Activated T-helper 2 cell treated with anti-CD3 and anti-CD28 coated beads, Interferon-gamma antibody, Interleukin-2, Interleukin-4, amounts not matched to agents 10 μg/mL and 5 μg/mL and 100 μg/mL, durations not matched to agents 14 hours and 24 hours and 36 hours (primary cell): ENCODE measurements around the gene ZBTB16. TPM values are rescaled to one million over a fixed set of nuclear protein-coding genes. Genes with fewer than 3 reads are reported as not detected.

Source experiments
- DNase-seq: peaks from one replicate; pipeline ENCODE4 v3.0.0; 2021; ENCODE audit warnings: low spot score
- H3K27ac Mint-ChIP-seq: one replicate; pipeline ENCODE4 v1.8.0; 2021; ENCODE audit warnings: mixed read lengths
- H3K27me3 Mint-ChIP-seq: one replicate; pipeline ENCODE4 v1.8.0; 2021; ENCODE audit warnings: low read depth, mixed read lengths
- H3K36me3 Mint-ChIP-seq: one replicate; pipeline ENCODE4 v1.8.0; 2021; ENCODE audit warnings: low read depth, mixed read lengths
- H3K4me1 Mint-ChIP-seq: one replicate; pipeline ENCODE4 v1.8.0; 2021; ENCODE audit warnings: low read depth, mixed read lengths
- H3K4me3 Mint-ChIP-seq: one replicate; pipeline ENCODE4 v1.8.0; 2021; ENCODE audit warnings: low read depth, mild to moderate bottlenecking, moderate library complexity, mixed read lengths
- H3K9me3 Mint-ChIP-seq: one replicate; pipeline ENCODE4 v1.8.0; 2021; ENCODE audit warnings: mixed read lengths
- intact Hi-C: fragments of 100-400 bp; cut with micrococcal nuclease; formaldehyde crosslinking; loops from one replicate; pipeline ENCODE4 v1.15.1; 2023
- total RNA-seq: library from RNA; stranded (reverse); gene quantifications from 2 replicates; pipeline ENCODE4 v1.2.3, GENCODE V29; 2022

ZBTB16 gene
- total RNA-seq, 1 donor from 2014 or later = 2.9 TPM

GRCh38 chr11:114221037-114221436 is 161.5 kb downstream of the ZBTB16 start:
- Mint-ChIP-seq H3K27me3 (peaks cover 21% of the 10 kb centered on the region), H3K4me1 (peaks cover 33% of the 10 kb centered on the region), H3K9me3 (no peaks in the 10 kb centered on the region), H3K36me3 (no peaks in the 10 kb centered on the region), H3K4me3 (no peak overlapping the region), H3K27ac (no peak overlapping the region)
- intact Hi-C loops = no loop called here
- DNase-seq = no peak

GRCh38 chr11:114225661-114226060 is 166.2 kb downstream of the ZBTB16 start:
- intact Hi-C loops = no loop called here
- Mint-ChIP-seq H3K4me3 (no peak overlapping the region), H3K27me3 (peaks cover 28% of the 10 kb centered on the region), H3K9me3 (no peaks in the 10 kb centered on the region), H3K27ac (no peak overlapping the region), H3K4me1 (peaks cover 24% of the 10 kb centered on the region), H3K36me3 (no peaks in the 10 kb centered on the region)
- DNase-seq = no peak

GRCh38 chr11:114226356-114226755 is 166.8 kb downstream of the ZBTB16 start:
- Mint-ChIP-seq H3K27ac (no peak overlapping the region), H3K36me3 (no peaks in the 10 kb centered on the region), H3K9me3 (no peaks in the 10 kb centered on the region), H3K27me3 (peaks cover 33% of the 10 kb centered on the region), H3K4me3 (no peak overlapping the region), H3K4me1 (peaks cover 24% of the 10 kb centered on the region)
- DNase-seq = no peak
- intact Hi-C loops = no loop called here

- Mint-ChIP-seq H3K27me3 (peaks cover 30% of the 10 kb centered on the region), H3K36me3 (no peaks in the 10 kb centered on the region), H3K27ac (no peak overlapping the region), H3K4me1 (peaks cover 24% of the 10 kb centered on the region), H3K9me3 (no peaks in the 10 kb centered on the region), H3K4me3 (no peak overlapping the region)
- intact Hi-C loops = no loop called here
- DNase-seq = no peak
These were observed 169.2 kb downstream of the ZBTB16 start for GRCh38 chr11:114228435-114229411.

- Mint-ChIP-seq H3K4me3 (no peak overlapping the region), H3K27ac (no peak overlapping the region), H3K4me1 (peaks cover 20% of the 10 kb centered on the region), H3K9me3 (no peaks in the 10 kb centered on the region), H3K27me3 (peaks cover 27% of the 10 kb centered on the region), H3K36me3 (no peaks in the 10 kb centered on the region)
- intact Hi-C loops = no loop called here
- no peak for DNase-seq
These were observed 170.7 kb downstream of the ZBTB16 start for GRCh38 chr11:114230031-114230704.

- peaks cover 32% of the 10 kb centered on the region for H3K27me3 Mint-ChIP-seq
- intact Hi-C loops = no loop called here
- no peaks in the 10 kb centered on the region for H3K4me1 Mint-ChIP-seq
- H3K4me3 Mint-ChIP-seq = no peak overlapping the region
- no peaks in the 10 kb centered on the region for H3K36me3 Mint-ChIP-seq
- DNase-seq = no peak
- no peak overlapping the region for H3K27ac Mint-ChIP-seq
- no peaks in the 10 kb centered on the region for H3K9me3 Mint-ChIP-seq
These were observed 173.0 kb downstream of the ZBTB16 start for GRCh38 chr11:114232400-114233059.

- no peak for DNase-seq
- peaks cover 36% of the 10 kb centered on the region for H3K27me3 Mint-ChIP-seq
- intact Hi-C loops = no loop called here
- H3K36me3 Mint-ChIP-seq = no peaks in the 10 kb centered on the region
- no peaks in the 10 kb centered on the region for H3K4me1 Mint-ChIP-seq
- no peak overlapping the region for H3K27ac Mint-ChIP-seq
- H3K4me3 Mint-ChIP-seq = no peak overlapping the region
- H3K9me3 Mint-ChIP-seq = no peaks in the 10 kb centered on the region
These were observed 174.2 kb downstream of the ZBTB16 start for GRCh38 chr11:114233755-114234154.

GRCh38 chr11:114236829-114237228 is 177.3 kb downstream of the ZBTB16 start:
- H3K36me3 Mint-ChIP-seq = no peaks in the 10 kb centered on the region
- intact Hi-C loops = no loop called here

GRCh38 chr11:114237321-114238280 is 178.1 kb downstream of the ZBTB16 start:
- H3K36me3 Mint-ChIP-seq = no peaks in the 10 kb centered on the region
- no peak for DNase-seq
- peaks cover 23% of the 10 kb centered on the region for H3K27me3 Mint-ChIP-seq
- intact Hi-C loops = no loop called here
- H3K4me3 Mint-ChIP-seq = no peak overlapping the region
- H3K27ac Mint-ChIP-seq = no peak overlapping the region
- no peaks in the 10 kb centered on the region for H3K4me1 Mint-ChIP-seq
- H3K9me3 Mint-ChIP-seq = no peaks in the 10 kb centered on the region

More at GRCh38 chr11:114236829-114237228, 177.3 kb downstream of the ZBTB16 start:
- no peak overlapping the region for H3K27ac Mint-ChIP-seq
- H3K4me3 Mint-ChIP-seq = no peak overlapping the region
- no peaks in the 10 kb centered on the region for H3K4me1 Mint-ChIP-seq
- H3K27me3 Mint-ChIP-seq = peaks cover 23% of the 10 kb centered on the region
- no peaks in the 10 kb centered on the region for H3K9me3 Mint-ChIP-seq
- no peak for DNase-seq

GRCh38 chr11:114239753-114240161 is 180.2 kb downstream of the ZBTB16 start:
- H3K27me3 Mint-ChIP-seq = peaks cover 16% of the 10 kb centered on the region
- DNase-seq = no peak
- no peaks in the 10 kb centered on the region for H3K9me3 Mint-ChIP-seq
- H3K4me1 Mint-ChIP-seq = no peaks in the 10 kb centered on the region
- H3K36me3 Mint-ChIP-seq = no peaks in the 10 kb centered on the region
- H3K4me3 Mint-ChIP-seq = no peak overlapping the region
- H3K27ac Mint-ChIP-seq = no peak overlapping the region
- intact Hi-C loops = no loop called here

GRCh38 chr11:114242032-114242431 is 182.5 kb downstream of the ZBTB16 start:
- H3K4me1 Mint-ChIP-seq = no peaks in the 10 kb centered on the region
- no peaks in the 10 kb centered on the region for H3K36me3 Mint-ChIP-seq
- H3K4me3 Mint-ChIP-seq = no peak overlapping the region
- no peaks in the 10 kb centered on the region for H3K9me3 Mint-ChIP-seq
- no peak overlapping the region for H3K27ac Mint-ChIP-seq
- no peak for DNase-seq
- H3K27me3 Mint-ChIP-seq = peaks cover 12% of the 10 kb centered on the region
- intact Hi-C loops = no loop called here
